DMS 273 (cell line): ENCODE data around the gene GAS6.

Experiments
- DNase-seq: peaks from one replicate; lab custom pipeline; 2025; ENCODE audit not compliant: unreplicated experiment; lab: John Stamatoyannopoulos, UW

The GAS6 gene

GRCh38 chr13:113777311-113778260 is 86.3 kb downstream of the GAS6 start:
- peak; percentile 5 for DNase-seq

DNA sequence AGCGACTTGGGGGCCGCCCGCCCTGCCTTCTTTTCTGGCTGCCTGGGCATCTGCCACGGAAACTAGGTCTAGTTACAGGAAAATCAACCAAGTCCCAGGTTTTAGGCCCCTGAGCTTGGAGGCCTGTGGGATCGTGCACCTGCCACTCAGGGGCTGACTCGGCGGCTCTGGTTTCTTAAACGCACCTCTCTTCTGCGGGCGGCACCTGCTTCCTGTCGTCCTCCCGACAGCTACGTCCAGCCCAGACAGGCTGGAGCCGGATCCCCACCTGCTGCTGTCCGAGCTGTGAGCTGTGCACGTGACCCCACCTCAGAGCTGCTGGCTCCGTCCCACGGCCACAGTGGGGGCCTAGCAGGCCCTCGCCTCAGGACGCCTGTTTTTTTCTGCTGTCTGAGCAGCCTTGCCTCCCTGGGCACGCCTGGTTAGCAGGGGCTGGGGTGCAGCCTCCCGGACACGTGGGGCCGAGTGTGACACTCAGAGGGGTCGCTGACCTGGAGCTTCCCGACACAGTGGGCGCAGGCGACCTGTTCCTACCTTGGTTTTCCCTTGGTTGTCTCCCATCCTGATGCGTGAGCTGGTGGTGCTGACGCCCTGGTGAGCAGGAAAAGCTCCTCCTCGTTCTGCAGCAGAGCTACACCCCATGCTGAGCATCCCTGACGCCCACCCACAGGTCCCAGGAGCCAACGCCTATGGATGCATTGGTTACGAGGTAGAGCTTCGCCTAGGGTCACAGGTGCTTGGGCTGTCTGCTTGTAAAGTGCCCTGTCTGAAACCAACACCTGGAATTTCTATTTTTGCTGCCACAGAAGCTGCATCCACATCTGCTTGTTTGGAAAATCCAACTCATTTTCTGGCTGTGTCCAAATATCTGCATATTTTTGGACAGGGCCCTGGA is 87.4 kb downstream of the GAS6 start:
- DNase-seq: no peak

- no peak for DNase-seq
Observed at GRCh38 chr13:113775451-113776145, 88.3 kb downstream of the GAS6 start.

DNA sequence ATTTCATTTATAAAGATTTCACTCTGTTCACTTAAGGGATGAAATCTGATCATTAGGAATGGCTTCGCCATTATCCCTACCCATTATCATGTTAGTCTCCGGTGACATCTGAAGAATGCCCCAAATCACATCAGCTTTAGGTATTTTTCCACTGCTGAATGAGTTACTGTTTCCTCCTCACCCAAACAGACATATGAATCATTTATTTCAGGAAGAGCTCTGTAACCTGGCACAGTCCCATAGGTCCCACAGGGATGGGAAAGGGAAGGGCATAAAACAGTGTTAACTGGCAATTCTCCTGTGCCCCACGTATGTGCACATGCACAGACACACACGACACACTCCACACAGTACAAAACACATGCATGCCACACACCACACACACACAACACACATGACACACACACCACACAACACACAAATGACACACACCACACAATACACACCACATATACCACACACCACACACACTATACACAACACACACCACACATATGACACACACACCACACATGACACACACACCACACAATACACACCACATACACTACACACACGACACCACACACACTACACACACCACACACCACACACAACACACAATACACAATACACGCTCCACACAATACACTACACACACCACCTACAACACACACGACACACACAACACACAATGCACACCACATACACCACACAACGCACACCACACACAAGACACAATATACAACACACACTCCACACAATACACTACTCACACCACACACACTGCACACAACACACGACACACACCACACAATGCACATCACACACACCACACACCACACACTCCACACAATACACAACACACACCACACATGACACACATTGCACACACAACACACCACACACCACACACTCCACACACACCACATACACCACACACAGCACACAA is 89.4 kb downstream of the GAS6 start:
- no peak for DNase-seq

DNA sequence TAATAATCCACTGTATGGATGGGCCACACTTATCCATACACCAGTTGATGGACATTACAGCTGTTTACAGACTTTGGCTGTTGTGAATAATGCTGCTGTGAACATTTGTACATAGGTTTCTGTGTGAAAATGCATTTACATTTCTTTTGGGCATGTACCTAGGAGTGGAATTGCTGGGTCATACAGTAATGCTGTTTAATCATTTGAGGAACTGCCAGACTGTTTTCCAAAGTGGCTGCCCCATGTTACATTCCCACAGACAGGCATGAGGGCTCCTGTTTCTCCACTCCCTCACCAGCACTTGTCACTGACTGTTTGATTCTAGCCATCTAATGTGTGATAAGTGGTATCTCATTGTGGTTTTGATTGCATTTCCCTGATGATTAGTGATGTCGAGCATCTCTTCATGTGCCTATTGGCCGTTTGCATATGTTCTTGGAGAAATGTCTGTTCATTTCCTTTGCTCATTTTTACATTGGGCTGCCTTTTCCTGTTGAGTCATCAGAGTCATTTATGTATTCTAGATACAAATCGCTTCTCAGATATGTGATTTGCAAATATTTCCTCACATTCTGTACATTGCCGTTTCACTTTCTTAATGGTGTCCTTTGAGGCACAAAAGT is 92.1 kb downstream of the GAS6 start:
- no peak for DNase-seq

DNA sequence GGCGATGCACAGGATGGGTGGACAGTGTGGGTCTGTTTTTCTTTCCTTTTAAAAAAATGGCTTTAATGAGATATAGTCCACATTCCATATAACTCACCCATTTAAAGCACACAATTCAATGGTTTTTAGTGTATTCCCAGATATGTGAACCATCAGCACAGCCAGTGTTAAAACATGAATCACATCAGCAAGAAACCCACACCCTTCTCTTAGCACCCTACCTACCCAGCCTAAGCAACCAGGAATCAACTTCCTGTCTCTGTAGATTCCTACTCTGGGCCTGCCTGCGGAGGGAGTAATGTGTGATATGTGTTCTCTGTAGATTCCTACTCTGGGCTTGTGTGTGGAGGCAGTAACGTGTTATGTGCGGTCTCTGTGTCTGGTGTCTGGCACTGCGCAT is 92.9 kb downstream of the GAS6 start:
- DNase-seq: no peak
